Activated naive CD8-positive, alpha-beta T cell (primary cell): ENCODE results near the gene PRKAR1B.

ENCODE experiments used
- H3K27ac Mint-ChIP-seq: one replicate; pipeline ENCODE4 v1.8.0; 2021; ENCODE audit warnings: mixed read lengths
- H3K27me3 Mint-ChIP-seq: one replicate; pipeline ENCODE4 v1.8.0; 2021; ENCODE audit warnings: mixed read lengths
- H3K36me3 Mint-ChIP-seq: one replicate; pipeline ENCODE4 v1.8.0; 2021; ENCODE audit warnings: mixed read lengths
- H3K4me1 Mint-ChIP-seq: one replicate; pipeline ENCODE4 v1.8.0; 2021; ENCODE audit warnings: low read depth, mixed read lengths
- H3K4me3 Mint-ChIP-seq: one replicate; pipeline ENCODE4 v1.8.0; 2021; ENCODE audit warnings: mild to moderate bottlenecking, mixed read lengths
- H3K9me3 Mint-ChIP-seq: one replicate; pipeline ENCODE4 v1.8.0; 2021; ENCODE audit warnings: low read depth, mixed read lengths

Gene PRKAR1B

DNA sequence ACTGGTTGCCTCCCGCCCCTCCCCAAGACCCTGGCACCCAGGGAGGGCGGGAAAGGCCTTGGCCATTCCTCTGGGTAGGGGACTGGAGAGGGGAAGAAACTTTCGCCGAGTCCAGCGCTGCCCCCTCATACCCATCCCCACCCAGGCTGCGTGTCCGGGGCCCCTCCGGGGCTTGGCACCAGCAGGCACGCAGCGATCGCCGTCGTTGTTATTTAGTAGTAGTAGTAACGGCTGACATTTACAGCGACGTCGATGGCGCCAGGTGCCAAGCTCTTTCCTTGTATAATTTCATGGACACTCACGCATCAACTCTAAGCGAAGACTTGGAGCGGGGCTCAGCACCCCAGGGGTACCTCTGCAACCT lies 204.1 kb downstream of the PRKAR1B start:
- H3K9me3 Mint-ChIP-seq, result no peaks in the 10 kb centered on the region
- H3K36me3 Mint-ChIP-seq, result no peaks in the 10 kb centered on the region
- H3K27ac Mint-ChIP-seq, result no peak overlapping the region
- H3K4me3 Mint-ChIP-seq, result peak overlapping the region; percentile 23
- H3K27me3 Mint-ChIP-seq, result no peaks in the 10 kb centered on the region
- H3K4me1 Mint-ChIP-seq, result peaks cover 3% of the 10 kb centered on the region

DNA sequence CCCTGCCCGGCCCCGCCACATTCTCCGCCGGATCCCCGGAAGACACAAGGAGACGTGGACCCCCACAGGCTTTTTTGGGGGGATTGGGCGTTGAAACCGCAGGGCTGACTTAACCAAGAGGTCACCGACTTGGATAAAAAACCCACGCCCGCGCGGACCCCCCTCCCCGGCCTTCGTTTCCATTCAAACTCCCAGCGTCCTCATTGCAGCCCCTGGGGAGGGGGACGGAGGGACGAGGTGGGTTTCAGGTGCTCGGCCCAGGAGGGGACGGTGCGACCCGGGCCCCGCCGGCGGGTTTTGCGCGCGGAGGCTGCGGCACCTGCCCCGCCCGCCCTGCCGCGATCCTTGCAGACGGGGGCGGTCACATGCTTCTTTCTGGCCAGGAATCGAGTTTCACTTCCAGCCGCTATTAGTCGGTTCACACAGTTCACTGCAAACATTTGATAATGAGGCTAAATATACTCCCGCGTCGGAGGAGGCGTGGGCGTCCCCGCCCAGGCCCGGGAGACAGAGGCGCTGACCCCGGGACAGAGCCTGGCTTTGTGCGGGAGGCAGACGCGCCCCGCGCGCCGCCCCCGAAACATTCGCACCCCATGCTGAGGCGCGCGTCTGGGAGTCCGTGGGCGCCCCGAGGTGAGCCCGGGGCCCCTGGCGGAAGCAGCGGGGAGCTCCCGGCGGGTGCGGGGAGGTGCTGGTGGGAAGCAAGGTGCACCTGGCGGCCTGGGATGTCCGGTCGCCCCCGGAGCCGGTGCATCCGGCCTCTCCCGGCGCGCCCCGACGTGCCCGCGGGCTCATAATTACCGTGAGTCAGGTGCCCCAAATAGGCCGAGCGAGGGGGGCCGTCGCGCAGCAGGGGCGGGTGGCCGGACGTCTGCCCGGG lies 204.8 kb downstream of the PRKAR1B start:
- Mint-ChIP-seq H3K9me3 (no peaks in the 10 kb centered on the region), H3K4me3 (peak overlapping the region; percentile 57), H3K27me3 (no peaks in the 10 kb centered on the region)

DNA sequence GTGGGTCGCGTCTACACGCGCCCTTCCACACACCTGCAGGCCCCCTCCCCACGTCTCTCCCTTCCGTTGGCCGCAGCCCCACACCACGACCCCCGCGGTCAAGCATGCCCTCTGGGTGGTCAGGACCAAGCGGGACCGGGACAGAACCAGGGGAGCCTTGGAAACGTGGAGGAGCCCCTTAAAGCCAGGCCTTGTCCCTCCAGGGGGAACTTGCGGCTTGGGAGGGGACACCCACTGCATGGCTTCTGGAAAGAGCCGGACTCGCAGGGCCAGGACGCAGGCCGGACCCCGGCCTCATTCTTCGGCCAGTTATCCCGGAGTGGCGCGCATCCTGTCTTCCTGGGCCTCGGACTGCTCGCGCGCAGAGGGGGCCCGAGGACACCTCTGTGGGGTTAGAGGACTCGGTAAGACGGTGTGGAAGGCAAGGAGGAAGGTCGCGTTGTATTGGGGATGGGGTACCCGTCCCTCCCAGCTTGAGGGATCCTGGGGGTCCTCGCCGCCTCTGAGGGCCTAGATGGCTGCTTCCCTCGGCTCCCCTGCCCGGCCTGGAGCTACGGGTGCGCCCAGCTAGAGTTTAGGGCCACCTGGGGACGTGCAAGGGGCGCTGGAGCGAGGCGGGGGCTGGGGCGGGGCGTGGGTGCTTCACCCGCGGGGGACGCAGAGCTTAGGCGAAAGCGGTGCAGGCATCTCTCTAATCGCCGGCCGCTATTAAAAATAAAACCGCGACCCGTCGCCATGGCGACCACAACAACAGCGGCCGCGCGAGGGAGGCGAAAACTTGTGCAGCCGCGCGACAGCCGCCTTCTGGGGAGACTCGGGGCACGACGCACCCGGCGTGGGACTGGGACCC lies 205.6 kb downstream of the PRKAR1B start:
- H3K9me3 Mint-ChIP-seq, result no peaks in the 10 kb centered on the region
- H3K4me1 Mint-ChIP-seq, result peaks cover 6% of the 10 kb centered on the region
- H3K27ac Mint-ChIP-seq, result no peak overlapping the region
- no peaks in the 10 kb centered on the region for H3K36me3 Mint-ChIP-seq
- no peaks in the 10 kb centered on the region for H3K27me3 Mint-ChIP-seq
- peak overlapping the region; percentile 35 for H3K4me3 Mint-ChIP-seq

More for the DNA sequence above, 204.8 kb downstream of the PRKAR1B start:
- H3K27ac Mint-ChIP-seq, result no peak overlapping the region
- H3K36me3 Mint-ChIP-seq, result no peaks in the 10 kb centered on the region
- H3K4me1 Mint-ChIP-seq, result peaks cover 6% of the 10 kb centered on the region

DNA sequence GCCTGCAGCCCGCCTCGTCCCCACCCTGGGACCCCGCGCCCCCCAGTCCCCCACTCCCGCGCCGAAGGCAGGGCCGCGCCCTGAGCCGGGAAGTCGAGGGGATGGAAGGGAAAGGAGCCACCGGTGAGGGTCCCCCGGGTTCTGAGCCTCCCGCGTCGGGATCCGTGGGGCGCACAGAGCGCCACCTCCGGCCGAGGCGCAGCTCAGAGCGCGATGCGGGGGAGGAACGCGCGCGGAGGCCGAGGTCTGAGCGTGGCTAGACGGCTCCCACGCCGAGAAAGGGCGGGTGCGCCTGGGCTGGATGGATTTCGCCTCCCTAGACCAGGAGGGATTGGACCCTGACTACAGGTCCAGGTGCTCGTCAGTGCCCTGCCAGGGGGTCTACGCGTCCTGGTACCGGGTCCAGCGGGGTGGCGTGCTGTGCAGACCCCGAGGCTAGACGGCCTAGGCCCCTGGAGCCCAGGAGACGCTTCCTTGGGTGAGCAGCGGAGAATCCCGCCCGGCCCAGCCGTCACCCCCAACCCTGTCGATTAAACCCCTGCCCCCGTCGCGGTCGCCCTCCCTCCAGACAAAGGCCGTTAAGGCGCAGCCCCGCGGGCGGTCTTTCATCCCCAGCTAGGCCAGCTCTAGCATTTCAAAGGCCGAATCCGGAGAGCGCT lies 206.4 kb downstream of the PRKAR1B start:
- Mint-ChIP-seq H3K4me1 (peaks cover 9% of the 10 kb centered on the region), H3K36me3 (no peaks in the 10 kb centered on the region), H3K27me3 (no peaks in the 10 kb centered on the region), H3K27ac (no peak overlapping the region), H3K9me3 (no peaks in the 10 kb centered on the region), H3K4me3 (peak overlapping the region; percentile 20)

DNA sequence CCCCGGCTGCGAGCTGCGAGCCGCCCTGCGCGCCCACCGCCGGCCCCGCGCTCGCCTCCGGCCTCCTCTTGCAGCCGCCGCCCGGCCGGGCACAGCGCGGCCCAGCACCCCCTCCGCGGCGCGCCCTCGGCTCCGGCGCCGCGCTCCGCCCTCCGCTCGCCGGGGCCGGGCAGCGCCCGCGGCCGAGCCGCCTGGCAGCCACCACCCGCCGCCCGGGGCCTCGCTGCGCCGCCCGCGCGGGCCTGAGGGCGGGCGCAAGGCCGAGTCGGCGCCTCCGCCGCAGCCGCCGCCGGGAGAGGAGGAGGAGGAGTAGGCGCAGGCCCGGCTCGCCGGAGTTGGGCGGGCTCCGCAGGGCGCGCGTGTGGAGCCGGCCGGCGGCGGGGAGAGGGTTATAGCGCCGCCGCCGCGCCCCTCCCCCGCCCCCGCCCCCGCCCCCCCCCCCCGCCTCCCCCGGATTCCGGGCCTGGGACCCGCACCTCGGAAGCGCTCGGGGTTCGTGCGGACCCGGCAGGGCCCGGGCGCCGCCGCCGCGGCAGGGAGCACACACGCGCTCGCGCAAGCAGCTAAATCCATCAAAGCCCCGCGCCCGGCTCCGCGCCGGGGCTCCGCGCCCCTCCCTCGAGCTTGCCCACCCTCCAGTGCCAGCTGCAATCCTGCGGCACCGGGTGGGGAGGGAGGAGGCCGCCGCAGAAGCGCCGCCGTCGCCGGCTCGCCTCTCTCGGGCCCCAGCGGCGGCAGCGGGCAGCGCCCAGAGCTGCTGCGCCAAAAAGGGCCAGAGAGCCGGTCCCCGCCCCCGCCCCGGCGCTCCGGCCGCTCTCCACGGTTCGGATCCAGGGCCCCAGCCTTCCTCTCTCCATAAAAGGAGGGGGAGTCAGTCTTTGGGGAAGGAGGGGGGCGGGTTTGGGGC lies 207.3 kb downstream of the PRKAR1B start, which contains the start of gene PDGFA:
Gene PDGFA, minus strand, starts transcription at position 363 of the 907 bp plus-strand sequence. CDS start 845 bp downstream, outside the sequence.
- no peaks in the 10 kb centered on the region for H3K36me3 Mint-ChIP-seq
- H3K27me3 Mint-ChIP-seq, result no peaks in the 10 kb centered on the region
- H3K4me3 Mint-ChIP-seq, result peak within 1 kb of the TSS; percentile 86
- no peaks in the 10 kb centered on the region for H3K9me3 Mint-ChIP-seq
- H3K4me1 Mint-ChIP-seq, result peaks cover 9% of the 10 kb centered on the region
- H3K27ac Mint-ChIP-seq, result no peak within 1 kb of the TSS

DNA sequence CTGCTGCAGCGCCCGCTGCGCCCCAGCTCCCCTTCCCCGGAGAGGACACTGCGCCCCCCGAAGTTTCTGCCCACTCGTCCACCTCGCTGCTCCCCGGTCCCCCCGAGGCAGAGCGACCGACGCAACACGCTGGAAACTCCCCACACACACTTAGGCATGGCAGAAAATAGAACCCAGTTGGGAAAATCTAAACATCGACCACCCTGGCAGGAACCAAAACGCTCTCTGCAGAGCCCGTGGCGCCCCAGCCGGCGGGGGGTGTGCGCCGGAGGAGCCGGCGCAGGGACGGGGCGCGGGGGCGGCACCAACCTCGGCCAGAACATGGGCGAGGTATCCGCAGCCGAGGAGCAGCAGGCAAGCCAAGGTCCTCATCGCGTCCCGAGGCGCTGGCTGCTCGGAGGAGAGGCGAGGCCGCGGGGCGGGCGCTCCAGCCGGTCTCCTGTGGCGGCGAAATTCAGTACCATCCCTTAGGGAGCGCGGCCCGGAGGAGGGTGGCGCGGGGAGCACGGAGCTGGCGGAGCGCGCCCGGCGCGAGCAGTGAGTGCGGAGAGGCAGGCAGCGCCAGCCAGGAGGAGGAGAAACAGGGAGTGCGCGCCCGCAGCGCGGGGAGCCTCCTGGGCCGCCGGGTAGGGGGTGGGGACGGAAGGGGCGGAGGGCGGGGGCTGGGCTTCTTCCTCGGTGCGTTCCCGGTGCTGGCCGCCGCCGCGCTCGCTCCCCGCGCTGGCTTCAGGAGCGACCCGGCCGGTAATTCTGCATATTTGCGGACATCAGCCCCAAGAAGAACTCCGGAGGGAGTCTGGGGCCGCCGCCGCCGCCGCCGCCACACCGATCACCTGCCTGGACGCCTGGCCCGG lies 208.2 kb downstream of the PRKAR1B start:
- Mint-ChIP-seq H3K9me3 (no peaks in the 10 kb centered on the region), H3K36me3 (no peaks in the 10 kb centered on the region), H3K27me3 (no peaks in the 10 kb centered on the region), H3K4me3 (peak overlapping the region; percentile 86), H3K27ac (no peak overlapping the region), H3K4me1 (peaks cover 10% of the 10 kb centered on the region)

DNA sequence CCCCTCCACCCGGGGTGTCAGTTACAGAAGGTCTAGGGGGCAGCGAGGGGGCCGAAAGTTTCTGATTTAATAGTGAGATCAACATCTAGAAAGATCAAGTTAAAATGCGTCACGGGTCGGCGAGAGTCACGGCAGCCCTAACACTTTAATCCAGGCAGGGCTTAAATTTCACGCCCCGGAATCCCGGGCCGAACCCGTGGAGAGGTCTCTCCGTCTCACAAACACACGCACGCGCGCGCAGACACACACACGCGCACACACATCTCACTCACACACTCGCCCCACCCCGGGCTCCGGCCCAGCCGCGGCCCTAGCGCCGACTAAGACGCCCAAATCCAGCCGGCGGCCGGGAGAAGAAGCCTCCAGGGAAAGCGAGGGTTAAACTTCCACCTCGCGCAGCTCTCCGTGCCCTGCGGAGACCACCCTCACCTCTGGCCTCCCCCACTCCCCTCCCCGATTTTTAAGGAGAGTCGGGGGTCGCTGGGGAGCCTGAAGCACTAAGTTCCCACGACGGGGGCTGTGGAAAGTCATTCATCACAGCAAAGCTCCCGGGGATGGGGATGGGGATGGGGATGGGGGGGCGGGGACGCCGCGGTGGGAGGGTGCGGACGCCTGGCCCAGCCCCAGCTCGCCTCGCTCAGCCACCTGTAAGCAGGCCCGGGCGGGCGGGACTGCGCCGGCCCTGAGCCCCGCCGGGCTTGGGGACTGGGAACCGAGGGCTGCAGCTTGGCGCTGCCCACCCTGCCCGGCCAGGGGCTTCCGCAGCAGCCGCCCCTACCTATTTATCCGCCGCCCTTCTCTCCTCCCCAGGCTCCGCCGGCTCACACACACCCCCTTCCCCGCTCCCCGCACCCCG lies 209.1 kb downstream of the PRKAR1B start:
- Mint-ChIP-seq H3K27ac (no peak overlapping the region), H3K4me1 (peaks cover 13% of the 10 kb centered on the region), H3K36me3 (no peaks in the 10 kb centered on the region), H3K27me3 (no peaks in the 10 kb centered on the region), H3K9me3 (no peaks in the 10 kb centered on the region), H3K4me3 (peak overlapping the region; percentile 86)

DNA sequence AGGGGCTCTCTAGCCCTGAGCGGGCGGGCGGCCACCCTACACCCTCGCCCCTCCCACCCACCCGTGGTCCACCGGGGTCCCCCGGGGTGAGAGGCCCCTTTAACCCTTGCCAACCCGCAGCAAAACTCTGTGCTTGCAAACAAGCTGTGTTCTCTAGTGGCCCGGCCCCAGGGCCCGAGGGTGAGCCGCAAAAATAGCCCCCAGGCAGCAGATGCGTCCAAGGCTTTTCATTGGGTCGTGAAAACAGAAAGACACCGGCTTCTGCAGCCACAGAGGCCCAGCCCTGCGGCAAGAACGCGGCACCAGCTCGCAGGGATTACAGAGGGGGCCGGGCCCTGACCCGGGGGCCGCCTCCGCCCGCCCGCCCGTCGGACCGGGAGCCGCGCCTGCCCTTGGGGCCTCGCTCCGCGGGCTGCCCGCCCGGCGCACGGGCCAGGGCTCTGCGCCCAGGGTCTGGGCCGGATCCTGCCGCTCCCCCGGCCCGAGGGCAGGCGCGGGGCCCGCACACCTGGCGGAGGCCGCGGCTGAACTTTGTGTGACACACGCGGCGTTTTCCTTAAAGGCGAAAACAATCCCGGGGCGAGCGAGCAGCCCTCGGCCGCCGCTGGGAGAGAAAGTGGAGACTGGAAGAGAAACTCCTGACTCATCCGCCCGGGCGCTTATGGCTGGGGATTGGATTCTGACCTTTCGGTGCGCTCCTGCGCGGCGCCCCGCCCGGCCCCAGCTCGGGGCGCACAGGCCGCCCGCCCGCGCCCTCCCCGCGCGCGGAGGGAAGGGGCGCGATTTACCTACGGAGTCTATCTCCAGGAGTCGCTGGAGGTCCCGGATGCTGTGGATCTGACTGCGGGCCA lies 210.2 kb downstream of the PRKAR1B start:
- Mint-ChIP-seq H3K27ac (no peak overlapping the region), H3K27me3 (no peaks in the 10 kb centered on the region), H3K36me3 (no peaks in the 10 kb centered on the region), H3K4me1 (peaks cover 13% of the 10 kb centered on the region), H3K4me3 (peak overlapping the region; percentile 38), H3K9me3 (no peaks in the 10 kb centered on the region)

DNA sequence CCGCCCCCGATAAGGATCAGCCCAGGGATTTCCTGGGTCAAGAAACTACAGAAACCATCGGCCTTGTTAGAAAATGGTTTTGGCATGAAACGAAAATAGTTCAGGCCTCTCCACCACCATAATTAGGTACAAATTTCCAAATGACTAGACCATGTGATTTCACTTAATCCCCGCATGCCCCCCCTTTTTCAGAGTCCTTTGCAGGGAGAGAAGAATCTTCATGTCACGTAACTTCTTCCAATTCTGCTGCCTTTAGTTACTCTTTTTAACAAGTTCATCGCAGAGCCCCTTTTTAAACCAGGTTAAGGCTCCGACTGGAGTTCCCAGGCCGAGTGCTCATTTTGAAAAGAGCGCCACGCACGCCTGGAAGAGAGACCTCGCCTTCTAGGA lies 210.9 kb downstream of the PRKAR1B start:
- H3K4me1 Mint-ChIP-seq, result peaks cover 13% of the 10 kb centered on the region
- no peaks in the 10 kb centered on the region for H3K27me3 Mint-ChIP-seq
- H3K36me3 Mint-ChIP-seq, result no peaks in the 10 kb centered on the region
- peak overlapping the region; percentile 38 for H3K4me3 Mint-ChIP-seq
- no peak overlapping the region for H3K27ac Mint-ChIP-seq
- H3K9me3 Mint-ChIP-seq, result no peaks in the 10 kb centered on the region

DNA sequence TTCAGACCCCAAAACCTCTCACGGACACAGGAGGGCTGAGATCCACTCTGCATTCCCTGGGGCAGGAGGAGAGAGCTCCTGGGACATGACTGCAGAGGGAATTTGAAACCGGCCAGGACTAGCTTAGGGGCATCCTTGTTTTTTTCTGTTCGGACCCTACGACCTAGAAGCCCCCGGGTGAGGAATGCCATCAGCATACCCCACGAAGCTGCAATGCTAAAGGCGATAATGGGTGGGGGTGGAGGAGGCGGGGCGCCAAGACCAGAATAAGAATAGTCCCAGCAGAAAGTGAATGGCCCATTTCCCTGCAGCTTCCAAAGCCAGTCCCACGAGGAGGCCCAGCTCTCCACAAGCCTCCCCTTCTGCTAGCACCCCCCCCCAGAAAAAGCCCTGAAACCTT lies 211.5 kb downstream of the PRKAR1B start:
- H3K4me1 Mint-ChIP-seq, result peaks cover 13% of the 10 kb centered on the region
- no peak overlapping the region for H3K27ac Mint-ChIP-seq
- no peaks in the 10 kb centered on the region for H3K9me3 Mint-ChIP-seq
- H3K36me3 Mint-ChIP-seq, result no peaks in the 10 kb centered on the region
- H3K4me3 Mint-ChIP-seq, result no peak overlapping the region
- H3K27me3 Mint-ChIP-seq, result no peaks in the 10 kb centered on the region

DNA sequence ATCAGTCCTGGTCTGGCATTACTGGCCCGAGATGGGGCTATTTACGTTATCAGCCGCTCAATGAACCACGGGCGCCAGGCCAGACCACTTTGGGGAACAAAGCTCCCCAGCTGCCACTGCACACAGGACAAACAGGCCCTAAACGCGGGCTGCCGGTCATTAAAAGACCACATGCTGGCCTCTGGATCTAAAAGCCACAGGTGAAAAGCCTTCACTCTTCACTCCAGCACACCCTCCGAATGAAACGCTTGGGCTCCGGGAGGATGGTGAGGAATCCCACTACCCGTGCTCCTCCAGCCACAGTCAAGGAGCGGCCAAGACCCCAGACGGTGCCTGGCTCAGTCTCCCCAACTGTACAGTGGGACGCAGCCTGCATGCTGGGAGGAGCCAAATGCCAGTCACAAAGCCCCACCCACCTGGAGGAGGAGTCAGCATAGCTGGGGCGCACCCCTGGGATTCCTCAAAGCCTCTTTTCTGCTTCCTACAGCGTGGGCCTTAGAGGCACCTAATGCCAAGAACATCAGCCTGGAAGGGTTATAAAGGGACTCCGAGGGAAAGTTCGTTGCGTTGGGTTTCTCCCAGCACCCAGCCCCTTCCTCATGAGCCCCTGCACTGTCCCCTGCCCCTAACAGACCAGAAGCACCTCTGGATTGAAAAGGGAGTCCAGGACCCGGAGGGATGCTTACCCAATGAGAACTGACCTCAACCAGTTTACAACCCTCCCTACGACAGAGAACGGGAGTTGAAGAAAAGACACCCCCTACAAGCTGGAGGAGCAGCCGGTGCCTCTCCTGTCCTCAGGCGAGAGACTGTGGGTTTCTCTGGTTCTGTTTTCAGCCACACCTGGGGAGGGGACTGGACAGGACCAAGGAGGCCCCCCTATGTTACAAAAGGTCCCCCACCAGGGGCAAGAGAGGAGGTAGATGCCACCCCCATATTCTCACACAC lies 212.2 kb downstream of the PRKAR1B start:
- Mint-ChIP-seq H3K4me3 (peak overlapping the region; percentile 13), H3K4me1 (peaks cover 13% of the 10 kb centered on the region), H3K36me3 (no peaks in the 10 kb centered on the region), H3K27me3 (no peaks in the 10 kb centered on the region), H3K9me3 (no peaks in the 10 kb centered on the region), H3K27ac (no peak overlapping the region)
